AG08396 (cell line): Measurements from ENCODE around the gene MED13L.

ENCODE experiments used
- DNase-seq: peaks from one replicate; pipeline ENCODE4 v3.0.0; 2012; ENCODE audit warnings: low spot score, mixed read lengths

Gene MED13L

DNA sequence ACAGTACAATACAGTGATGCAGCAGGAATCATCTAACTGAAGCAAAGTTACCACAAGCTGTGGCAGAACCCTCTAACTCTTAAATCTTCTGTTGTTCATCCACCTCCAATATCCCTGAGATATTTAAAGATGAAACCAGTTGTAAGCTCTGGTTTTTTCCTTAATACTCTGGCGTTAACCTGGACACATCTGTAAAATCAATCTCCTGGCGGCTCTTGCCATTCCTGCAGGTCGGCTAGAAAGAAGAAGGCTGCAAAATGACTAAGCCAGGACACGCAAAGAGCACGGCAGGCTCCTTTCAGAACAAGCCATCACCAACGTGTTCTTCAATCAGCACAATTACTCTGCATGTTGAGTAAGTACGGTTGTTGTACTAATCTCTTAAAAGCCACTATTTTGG, 309.3 kb downstream of the MED13L start:
- DNase-seq = no peak

DNA sequence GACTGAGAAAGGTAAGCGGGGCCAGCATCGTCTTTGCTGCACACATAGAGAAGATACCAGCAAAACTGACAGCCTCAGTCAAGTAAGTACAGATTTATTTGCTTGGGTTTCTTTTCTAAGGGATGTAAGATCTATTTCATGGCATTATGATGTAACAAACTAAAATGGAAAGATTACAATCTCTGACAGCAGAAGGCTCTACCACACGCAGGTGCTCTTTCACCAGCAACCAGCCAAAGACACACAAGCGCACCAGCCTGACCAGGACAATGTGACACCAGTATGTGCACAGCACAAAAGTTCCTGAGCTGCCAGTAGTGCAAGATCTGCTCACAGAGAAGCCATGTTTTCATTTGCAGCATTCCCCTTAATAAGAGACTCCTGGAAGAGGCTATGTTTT, 311.1 kb downstream of the MED13L start:
- DNase-seq = no peak

- DNase-seq = no peak
Measured at GRCh38 chr12:115964626-115965025, 312.9 kb downstream of the MED13L start.

GRCh38 chr12:115964214-115964613, 313.3 kb downstream of the MED13L start:
- DNase-seq = no peak

DNA sequence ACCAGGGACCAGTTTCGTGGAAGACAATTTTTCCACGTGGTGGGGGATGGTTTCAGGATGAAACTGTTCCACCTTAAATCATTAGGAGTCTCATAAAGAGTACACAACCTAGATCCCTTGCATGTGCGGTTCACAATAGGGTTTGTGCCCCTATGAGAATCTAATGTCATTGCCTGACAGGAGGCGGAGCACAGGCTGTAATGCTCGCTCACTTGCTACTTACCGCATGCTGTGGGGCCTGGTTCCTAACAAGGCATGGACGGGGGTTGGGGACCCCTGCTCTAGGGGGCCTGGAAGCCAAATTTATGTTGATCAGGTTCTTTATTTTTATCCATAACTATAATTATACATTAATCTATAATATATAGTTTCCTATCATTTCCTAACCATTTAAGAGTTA, 315.3 kb downstream of the MED13L start:
- no peak for DNase-seq

GRCh38 chr12:115960868-115961802, 316.4 kb downstream of the MED13L start:
- DNase-seq = no peak

GRCh38 chr12:115957686-115958290, 319.7 kb downstream of the MED13L start:
- DNase-seq = no peak

DNA sequence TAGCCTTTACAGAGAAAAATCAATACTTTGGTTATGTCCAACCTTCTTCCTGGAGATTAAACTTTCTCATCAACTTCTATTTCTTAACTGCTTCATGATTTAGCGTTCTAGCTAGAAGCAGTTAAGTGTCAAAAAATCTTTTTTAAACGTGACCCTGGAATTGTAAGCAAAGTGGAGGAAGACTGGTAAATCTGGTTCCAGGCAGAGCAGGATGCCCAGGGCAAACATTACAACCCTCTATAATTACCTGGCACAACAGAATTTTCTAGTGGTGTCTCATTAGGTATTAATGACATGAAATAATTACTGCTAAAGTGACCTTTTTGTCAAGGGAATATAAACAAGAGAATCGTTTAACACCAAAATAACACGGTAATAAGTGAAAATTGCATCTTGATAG, 320.8 kb downstream of the MED13L start:
- no peak for DNase-seq

- no peak for DNase-seq
Measured at GRCh38 chr12:115956236-115956635, 321.3 kb downstream of the MED13L start.

GRCh38 chr12:115953450-115953849, 324.0 kb downstream of the MED13L start:
- no peak for DNase-seq

DNA sequence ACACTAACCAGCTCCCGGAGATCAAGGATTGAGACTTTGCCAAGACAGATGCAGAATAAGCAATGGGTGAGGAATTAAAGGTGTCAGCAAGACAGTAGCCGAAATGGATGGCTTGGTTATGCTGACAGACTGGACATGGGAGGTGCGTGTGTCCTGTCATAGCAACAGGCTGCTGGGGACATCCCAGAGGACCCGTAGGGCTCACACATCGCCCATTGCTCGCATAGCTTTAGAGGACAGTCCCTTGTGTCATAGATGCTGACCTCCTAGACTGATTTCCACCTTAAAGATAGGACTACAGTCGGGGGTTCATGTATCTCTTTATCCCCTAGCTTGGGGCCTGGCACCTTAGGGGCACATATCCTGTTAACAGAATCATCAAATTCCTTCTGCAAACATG, 324.5 kb downstream of the MED13L start:
- no peak for DNase-seq

DNA sequence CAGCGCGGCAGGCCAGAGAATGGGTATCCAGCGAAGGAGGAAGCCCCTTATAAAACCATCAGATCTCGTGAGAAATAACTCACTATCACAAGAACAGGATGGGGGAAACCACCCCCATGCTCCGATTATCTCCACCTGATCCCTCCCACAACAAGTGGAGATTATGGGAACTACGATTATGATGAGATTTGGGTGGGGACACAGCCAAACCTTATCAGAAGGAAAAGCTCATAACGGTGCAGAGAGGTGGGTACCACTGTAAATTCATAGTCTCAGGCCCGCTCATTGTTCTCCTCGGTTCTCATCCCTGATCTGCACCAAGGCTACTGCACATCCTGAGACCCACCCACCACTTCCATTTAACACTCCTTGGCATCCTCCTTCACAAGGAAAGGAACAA, 326.5 kb downstream of the MED13L start:
- DNase-seq = no peak

- DNase-seq = no peak
Measured at GRCh38 chr12:115949675-115950074, 327.8 kb downstream of the MED13L start.

GRCh38 chr12:115947696-115948062, 329.8 kb downstream of the MED13L start:
- DNase-seq = no peak

DNA sequence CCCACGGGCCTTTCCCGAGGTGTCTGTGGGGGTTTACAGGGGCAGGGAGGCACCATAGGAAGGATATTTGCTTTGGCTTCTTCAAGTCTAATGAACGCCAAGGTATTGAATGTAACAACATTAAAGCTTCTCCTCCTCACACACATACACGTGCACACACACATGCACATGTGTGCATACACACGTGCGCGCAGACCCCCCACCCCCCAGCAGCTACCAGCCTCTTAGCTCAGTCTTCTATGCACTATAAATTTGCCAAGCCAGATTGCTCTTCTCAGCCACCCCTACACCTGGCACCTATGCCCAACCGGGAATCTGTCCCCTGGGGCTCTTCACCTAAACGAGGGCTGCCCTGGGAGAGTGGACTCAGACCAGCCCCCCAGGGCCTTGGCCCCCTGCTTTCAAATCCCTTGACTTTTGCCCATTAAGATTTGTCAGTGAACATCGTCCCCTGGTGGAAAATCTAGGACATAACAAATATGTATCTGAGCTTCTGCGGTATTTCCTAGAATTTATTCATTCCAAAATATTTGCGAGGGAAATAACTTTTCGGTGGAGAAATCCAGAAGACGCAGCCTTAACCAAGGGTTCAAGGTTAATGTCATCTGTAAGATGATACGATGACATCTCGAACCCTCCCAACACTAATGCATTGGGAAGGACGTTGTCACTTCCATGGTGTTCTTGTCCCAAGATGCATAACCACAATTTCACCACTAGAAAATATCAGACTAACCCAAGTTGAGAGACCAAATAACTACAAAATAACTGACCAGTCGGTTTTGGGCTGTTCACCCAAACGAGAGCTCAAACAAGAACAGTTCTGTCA, 330.4 kb downstream of the MED13L start:
- DNase-seq = no peak

- no peak for DNase-seq
Measured at GRCh38 chr12:115946092-115946491, 331.4 kb downstream of the MED13L start.

- DNase-seq = no peak
Measured at GRCh38 chr12:115945491-115945885, 332.0 kb downstream of the MED13L start.

GRCh38 chr12:115944837-115945490, 332.5 kb downstream of the MED13L start:
- no peak for DNase-seq

GRCh38 chr12:115944392-115944742, 333.1 kb downstream of the MED13L start:
- DNase-seq = no peak

- DNase-seq = no peak
Measured at GRCh38 chr12:115943630-115944391, 333.7 kb downstream of the MED13L start.

DNA sequence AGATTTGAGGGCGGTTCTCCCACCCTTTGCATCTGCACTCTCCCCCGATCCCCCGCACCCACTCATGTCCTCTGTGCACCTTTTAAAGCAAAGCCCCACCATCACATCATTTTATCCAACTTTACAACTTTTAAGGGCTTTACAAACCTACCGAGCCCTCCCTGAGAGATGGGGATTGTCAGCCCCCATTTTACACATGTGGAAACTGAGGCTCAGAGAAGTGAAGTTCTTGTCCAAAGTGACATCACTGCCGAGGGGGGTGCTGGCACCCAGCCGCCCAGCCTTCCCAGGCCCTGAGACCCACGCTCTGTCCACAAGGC, 334.2 kb downstream of the MED13L start:
- no peak for DNase-seq

DNA sequence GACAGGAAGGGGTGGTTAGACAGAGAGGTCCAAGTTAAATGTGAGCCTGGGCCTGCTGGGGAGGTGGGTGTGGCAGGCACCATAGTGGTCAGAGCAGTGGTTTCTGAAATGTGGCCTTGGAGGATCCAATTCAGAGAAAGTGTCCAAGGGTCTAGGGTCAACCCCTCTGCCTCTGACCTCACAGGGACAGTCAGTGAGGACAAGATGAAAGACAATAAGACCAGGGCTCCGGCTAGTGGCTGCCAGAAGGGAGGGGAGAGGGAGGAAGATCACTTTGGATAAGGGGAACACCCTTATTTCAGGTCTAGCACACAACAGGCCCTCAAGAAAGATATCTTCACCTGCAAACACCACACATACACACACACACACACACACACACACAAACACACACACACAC, 335.1 kb downstream of the MED13L start:
- no peak for DNase-seq
